ENCODE results near the gene LDLRAD4.

Gene LDLRAD4

GRCh38 chr18:13392899-13393298 lies 174.3 kb downstream of the LDLRAD4 start:
- no peak for DNase-seq

GRCh38 chr18:13393338-13393737 lies 174.8 kb downstream of the LDLRAD4 start:
- no peak for DNase-seq

GRCh38 chr18:13394801-13395200 lies 176.2 kb downstream of the LDLRAD4 start:
- DNase-seq = no peak

GRCh38 chr18:13395577-13395976 lies 177.0 kb downstream of the LDLRAD4 start:
- no peak for DNase-seq

GRCh38 chr18:13397504-13398163 lies 179.1 kb downstream of the LDLRAD4 start:
- no peak for DNase-seq

- no peak for DNase-seq
Observed at GRCh38 chr18:13398631-13399030, 180.1 kb downstream of the LDLRAD4 start.

GRCh38 chr18:13399511-13399910 lies 181.0 kb downstream of the LDLRAD4 start:
- no peak for DNase-seq

- no peak for DNase-seq
Observed at GRCh38 chr18:13400636-13401315, 182.2 kb downstream of the LDLRAD4 start.

GRCh38 chr18:13401404-13401803 lies 182.8 kb downstream of the LDLRAD4 start:
- DNase-seq = no peak

- DNase-seq = no peak
Observed at GRCh38 chr18:13401826-13402225, 183.3 kb downstream of the LDLRAD4 start.

GRCh38 chr18:13403786-13404549 lies 185.4 kb downstream of the LDLRAD4 start:
- no peak for DNase-seq

GRCh38 chr18:13405305-13406038 lies 186.9 kb downstream of the LDLRAD4 start:
- no peak for DNase-seq

- DNase-seq = no peak
Observed at GRCh38 chr18:13406049-13406615, 187.6 kb downstream of the LDLRAD4 start.

GRCh38 chr18:13406736-13407135 lies 188.2 kb downstream of the LDLRAD4 start:
- no peak for DNase-seq

GRCh38 chr18:13407484-13407883 lies 188.9 kb downstream of the LDLRAD4 start:
- DNase-seq = no peak

GRCh38 chr18:13409026-13409425 lies 190.5 kb downstream of the LDLRAD4 start:
- no peak for DNase-seq

GRCh38 chr18:13409997-13410396 lies 191.4 kb downstream of the LDLRAD4 start:
- DNase-seq = no peak

GRCh38 chr18:13410471-13410870 lies 191.9 kb downstream of the LDLRAD4 start:
- DNase-seq = no peak

- DNase-seq = no peak
Observed at GRCh38 chr18:13412017-13412416, 193.5 kb downstream of the LDLRAD4 start.

- no peak for DNase-seq
Observed at GRCh38 chr18:13412901-13413300, 194.3 kb downstream of the LDLRAD4 start.

- no peak for DNase-seq
Observed at GRCh38 chr18:13414102-13414501, 195.5 kb downstream of the LDLRAD4 start.

GRCh38 chr18:13414521-13414920 lies 196.0 kb downstream of the LDLRAD4 start:
- DNase-seq = no peak

- DNase-seq = no peak
Observed at GRCh38 chr18:13415736-13416135, 197.2 kb downstream of the LDLRAD4 start.

All from activated CD4-positive, alpha-beta T cell treated with anti-CD3 and anti-CD28 coated beads, Interleukin-2, amount 50 U/mL, for 48 hours (primary cell).